HCT116 (cell line): ENCODE measurements around the gene TEX29. TPM values are rescaled to one million over a fixed set of nuclear protein-coding genes. Genes with fewer than 3 reads are reported as not detected.

Experiments
- ATAC-seq: fragments of 200-7000 bp; cut with Tn5 transposase; 2 replicates; pipeline ENCODE4 v1.9.1; 2020; ENCODE audit warnings: mild to moderate bottlenecking, moderate library complexity
- BruUV-seq: library from RNA; stranded (reverse); fragments of 400-500 nt; replicated peaks from 2 replicates; lab custom pipeline; 2021; lab: Mats Ljungman, UMichigan
- CTCF ChIA-PET: fragments of 300-600 bp; sonication (Branson Sonifier 250); formaldehyde crosslinking; loops from one replicate; lab custom pipeline; 2021; ENCODE audit warnings: antibody characterized with exemption; lab: Charles Lee
- POLR2A ChIA-PET: fragments of 300-600, 350-600 bp; sonication (Branson Sonifier 250); formaldehyde crosslinking; loops from one replicate; lab custom pipeline; 2021; ENCODE audit warnings: antibody characterized with exemption; lab: Charles Lee
- RAD21 ChIA-PET, 2 experiments: fragments of 300-600 bp; sonication (Branson Sonifier 250); formaldehyde crosslinking; loops; one replicate each; lab custom pipeline; 2023; ENCODE audit warnings: low total read pairs in 2 of 2; ENCODE audit not compliant: uncharacterized antibody in 2 of 2, unreplicated experiment in 2 of 2, low non-redundant PET in 1 of 2; lab: Charles Lee
- DNase-seq: peaks from one replicate; pipeline ENCODE4 v3.0.0-alpha.2; 2010; ENCODE audit warnings: low read depth, low spot score
- H2AFZ ChIP-seq: fragments of 200-600 bp; shearing (Covaris generic), sonication (generic); 2 replicates; pipeline ENCODE4 v1.6.1; 2017; ENCODE audit warnings: low read depth, mixed run types, mixed read lengths, antibody characterized with exemption, low read length; ENCODE audit not compliant: poor library complexity, severe bottlenecking
- H3K27ac ChIP-seq: 2 replicates; pipeline ENCODE4 v1.5.1; 2012; ENCODE audit warnings: low read depth, low read length
- H3K27me3 ChIP-seq: fragments of 200-600 bp; sonication (generic); 2 replicates; pipeline ENCODE4 v1.6.1; 2016; ENCODE audit warnings: mixed run types, low read length, mixed read lengths; ENCODE audit not compliant: insufficient read depth
- H3K36me3 ChIP-seq, 2 experiments: fragments of 200-500 bp in 1 of 2; fragments of 200-600 bp in 1 of 2; sonication (Bioruptor generic) in 1 of 2; sonication (generic) in 1 of 2; 2 replicates each; pipeline versions ENCODE4 v1.5.1 to v1.6.1; 2014 to 2016; ENCODE audit warnings: low read length in 2 of 2, inconsistent platforms in 1 of 2, mixed read lengths in 1 of 2, mixed run types in 1 of 2; ENCODE audit not compliant: insufficient read depth in 2 of 2, control insufficient read depth in 1 of 2
- H3K4me1 ChIP-seq, 2 experiments: fragments of 200-600 bp in 1 of 2; sonication (generic) in 1 of 2; 2 replicates each; pipeline versions ENCODE4 v1.5.1 to v1.6.1; 2012 to 2017; ENCODE audit warnings: low read length in 2 of 2, inconsistent platforms in 1 of 2, mild to moderate bottlenecking in 1 of 2, mixed read lengths in 1 of 2, mixed run types in 1 of 2, moderate library complexity in 1 of 2; ENCODE audit not compliant: insufficient read depth in 2 of 2, control insufficient read depth in 1 of 2
- H3K4me2 ChIP-seq: fragments of 200-600 bp; sonication (generic); 2 replicates; pipeline ENCODE4 v1.6.1; 2017; ENCODE audit warnings: mixed run types, low read length, mixed read lengths
- H3K4me3 ChIP-seq, 2 experiments: fragments of 200-600 bp in 1 of 2; sonication (generic) in 1 of 2; replicated peaks in 1 of 2; 2 replicates each; pipeline ENCODE4 v1.5.1; 2011 to 2016; ENCODE audit warnings: low read length in 2 of 2, control low read depth in 1 of 2, low read depth in 1 of 2, mild to moderate bottlenecking in 1 of 2, mixed read lengths in 1 of 2, mixed run types in 1 of 2
- H3K79me2 ChIP-seq: fragments of 200-600 bp; sonication (generic); 2 replicates; pipeline ENCODE4 v1.6.1; 2017; ENCODE audit warnings: mild to moderate bottlenecking, mixed run types, low read length, moderate library complexity, mixed read lengths; ENCODE audit not compliant: insufficient read depth
- H3K9ac ChIP-seq: fragments of 200-600 bp; sonication (generic); 2 replicates; pipeline ENCODE4 v1.6.1; 2016; ENCODE audit warnings: low read length, mixed read lengths
- H3K9me2 ChIP-seq: fragments of 200-600 bp; sonication (generic), shearing (Covaris generic); 2 replicates; pipeline ENCODE4 v1.6.1; 2017; ENCODE audit warnings: mixed run types, mild to moderate bottlenecking, moderate library complexity; ENCODE audit not compliant: insufficient read depth
- H3K9me3 ChIP-seq, 2 experiments: fragments of 200-500 bp in 1 of 2; fragments of 200-600 bp in 1 of 2; sonication (Bioruptor generic) in 1 of 2; sonication (generic) in 1 of 2; 2 replicates each; pipeline ENCODE4 v1.6.1; 2014 to 2017; ENCODE audit warnings: low read length in 2 of 2, mixed read lengths in 2 of 2, inconsistent platforms in 1 of 2, low read depth in 1 of 2, mild to moderate bottlenecking in 1 of 2, mixed run types in 1 of 2, moderate library complexity in 1 of 2; ENCODE audit not compliant: control insufficient read depth in 1 of 2, insufficient read depth in 1 of 2
- H4K20me1 ChIP-seq: fragments of 200-600 bp; sonication (generic), shearing (Covaris generic); 2 replicates; pipeline ENCODE4 v1.6.1; 2017; ENCODE audit warnings: mixed run types, mild to moderate bottlenecking, moderate library complexity; ENCODE audit not compliant: insufficient read depth
- CBX3 ChIP-seq: IDR thresholded peaks from 2 replicates; pipeline ENCODE4 v1.6.1; 2012; ENCODE audit warnings: low read depth
- EZH2phosphoT487 ChIP-seq: fragments of 200-600 bp; IDR thresholded peaks from 2 replicates; pipeline ENCODE4 v1.6.1; 2018; ENCODE audit warnings: antibody characterized with exemption, borderline replicate concordance
- TCF7L2 ChIP-seq: IDR thresholded peaks from 2 replicates; pipeline ENCODE4 v1.7.0; 2011; ENCODE audit warnings: borderline replicate concordance, inconsistent platforms; ENCODE audit not compliant: insufficient read depth, insufficient read length; ENCODE audit errors: extremely low read depth
- intact Hi-C: fragments of 100-400 bp; cut with micrococcal nuclease; formaldehyde crosslinking; loops from 2 replicates; pipeline ENCODE4 v1.10.0; 2022
- total RNA-seq: library from RNA; stranded (reverse); gene quantifications from one replicate; pipeline ENCODE4 v1.2.1, GENCODE V29; 2021; ENCODE audit not compliant: unreplicated experiment

The TEX29 gene
- total RNA-seq, 1 experiment from 2014 or later = not detected

- Histone ChIP-seq H3K36me3 (no peaks in the 10 kb centered on the region), H3K4me3 (no peak overlapping the region), H3K9ac (no peak overlapping the region), H3K4me1 (no peaks in the 10 kb centered on the region), H3K79me2 (no peaks in the 10 kb centered on the region), H3K4me2 (no peak overlapping the region), H4K20me1 (no peaks in the 10 kb centered on the region), H3K27ac (no peak overlapping the region), H2AFZ (no peak overlapping the region), H3K27me3 (no peaks in the 10 kb centered on the region), H3K9me2 (no peaks in the 10 kb centered on the region), H3K9me3 (no peaks in the 10 kb centered on the region)
- ChIA-PET POLR2A (no interaction called here), CTCF (no interaction called here), RAD21 (no interaction called here)
- no peak for TF ChIP-seq CBX3
- no peak for TF ChIP-seq EZH2phosphoT487
- no TSS peak for BruUV-seq
- ATAC-seq (no peak), DNase-seq (no peak)
- intact Hi-C loops = no loop called here
Measured at GRCh38 chr13:111323950-111324651, 3.7 kb downstream of the TEX29 start.

GRCh38 chr13:111324736-111325135 is 4.3 kb downstream of the TEX29 start:
- BruUV-seq = no TSS peak
- no peak for ATAC-seq
- no peaks in the 10 kb centered on the region for H4K20me1 ChIP-seq
- no peak overlapping the region for H3K9ac ChIP-seq
- H3K27me3 ChIP-seq = no peaks in the 10 kb centered on the region
- H3K4me2 ChIP-seq = no peak overlapping the region
- ChIA-PET RAD21 (no interaction called here), POLR2A (no interaction called here), CTCF (no interaction called here)
- no peak for TF ChIP-seq TCF7L2
- no peak overlapping the region for H2AFZ ChIP-seq
- no peaks in the 10 kb centered on the region for H3K4me1 ChIP-seq
- no peak overlapping the region for H3K4me3 ChIP-seq
- H3K9me3 ChIP-seq = no peaks in the 10 kb centered on the region
- H3K9me2 ChIP-seq = no peaks in the 10 kb centered on the region
- intact Hi-C loops = no loop called here
- no peak for DNase-seq
- no peak overlapping the region for H3K27ac ChIP-seq
- H3K79me2 ChIP-seq = no peaks in the 10 kb centered on the region
- no peaks in the 10 kb centered on the region for H3K36me3 ChIP-seq
